ENCODE measurements around the gene EFCAB12.
A peak's percentile ranks its signal among the peaks of the same experiment; 100 is the strongest.
"Not testable (repeated sequence)": the region's sequence is repeated elsewhere in the genome, so short reads cannot be mapped to it uniquely, and the experiment has no call there.

EFCAB12 gene

GRCh38 chr3:129418041-129418973 is 10.1 kb downstream of the EFCAB12 start:
- DNase-seq = no peak

- DNase-seq = no peak
Observed at GRCh38 chr3:129417326-129417725, 11.1 kb downstream of the EFCAB12 start.

GRCh38 chr3:129416415-129416814 is 12.0 kb downstream of the EFCAB12 start:
- no peak for DNase-seq

GRCh38 chr3:129415830-129416229 is 12.6 kb downstream of the EFCAB12 start:
- DNase-seq = no peak

GRCh38 chr3:129415378-129415777 is 13.1 kb downstream of the EFCAB12 start:
- no peak for DNase-seq

- no peak for DNase-seq
Observed at GRCh38 chr3:129413687-129414506, 14.5 kb downstream of the EFCAB12 start.

- DNase-seq = not testable (repeated sequence)
Observed at GRCh38 chr3:129413238-129413637, 15.2 kb downstream of the EFCAB12 start.

GRCh38 chr3:129412542-129413198 is 15.8 kb downstream of the EFCAB12 start:
- DNase-seq = no peak

- DNase-seq = no peak
Observed at GRCh38 chr3:129410971-129411370, 17.5 kb downstream of the EFCAB12 start.

- no peak for DNase-seq
Observed at GRCh38 chr3:129409541-129409940, 18.9 kb downstream of the EFCAB12 start.

- no peak for DNase-seq
Observed at GRCh38 chr3:129404610-129405009, 23.8 kb downstream of the EFCAB12 start.

- no peak for DNase-seq
Observed at GRCh38 chr3:129404130-129404529, 24.3 kb downstream of the EFCAB12 start.

- no peak for DNase-seq
Observed at GRCh38 chr3:129403450-129403849, 25.0 kb downstream of the EFCAB12 start.

- no peak for DNase-seq
Observed at GRCh38 chr3:129402616-129403015, 25.8 kb downstream of the EFCAB12 start.

- DNase-seq = no peak
Observed at GRCh38 chr3:129402210-129402609, 26.2 kb downstream of the EFCAB12 start.

- no peak for DNase-seq
Observed at GRCh38 chr3:129399895-129400357, 28.5 kb downstream of the EFCAB12 start.

GRCh38 chr3:129399145-129399894 is 29.1 kb downstream of the EFCAB12 start:
- peak; percentile 96 to 97 for DNase-seq

GRCh38 chr3:129398803-129399144 is 29.7 kb downstream of the EFCAB12 start:
- peak; percentile 17 to 48 for DNase-seq

GRCh38 chr3:129393760-129394564 is 34.5 kb downstream of the EFCAB12 start:
- not testable (repeated sequence) for DNase-seq

- no peak for DNase-seq
Observed at GRCh38 chr3:129393271-129393670, 35.2 kb downstream of the EFCAB12 start.

- DNase-seq = not testable (repeated sequence)
Observed at GRCh38 chr3:129392106-129392887, 36.1 kb downstream of the EFCAB12 start.
